Measurements from ENCODE around the gene SYNE1. TPM values are rescaled to one million over a fixed set of nuclear protein-coding genes. Genes with fewer than 3 reads are reported as not detected.
A peak's percentile ranks its signal among the peaks of the same experiment; 100 is the strongest.

SYNE1 gene
- total and polyA plus RNA-seq, 2 of the 8 experiments (the other 6 are each of a cell fraction or from before 2014, with no cell fraction given) = 2.8 to 5.5 TPM

- DNase-seq (ENCODE audit: low read depth in 1 of 2, low spot score in 2 of 2) (no peak), FAIRE-seq (no peak)
- Histone ChIP-seq H4K20me1 (replicated peaks in 1 of 2; ENCODE audit: control insufficient read depth in 1 of 2, insufficient read depth in 2 of 2, low read length in 2 of 2) (no peaks in the 10 kb centered on the region), H4K91ac (replicated peaks; ENCODE audit: insufficient read length, low read length) (no peak overlapping the region), H3K4me3 (ENCODE audit: extremely low read depth in 1 of 4, insufficient read depth in 2 of 4, low read depth in 3 of 4, low read length in 4 of 4) (no peak overlapping the region), H3K4me2 (ENCODE audit: insufficient read depth in 1 of 2, low read depth in 2 of 2, low read length in 2 of 2) (no peak overlapping the region), H2BK20ac (ENCODE audit: low read length) (no peak overlapping the region), H3K27ac (ENCODE audit: low read depth, low read length) (no peak overlapping the region), H3K79me2 (ENCODE audit: control insufficient read depth in 1 of 2, insufficient read depth in 2 of 2, low read length in 2 of 2) (no peaks in the 10 kb centered on the region), H3K23ac (ENCODE audit: insufficient read length) (no peak overlapping the region), H4K5ac (ENCODE audit: insufficient read length, low read depth, low read length) (no peak overlapping the region), H3K27me3 (replicated peaks in 1 of 4; ENCODE audit: control insufficient read depth in 3 of 4, extremely low read depth in 1 of 4, insufficient read depth in 3 of 4, low read length in 3 of 4) (no peaks in the 10 kb centered on the region), H3K9me3 (ENCODE audit: insufficient read depth in 2 of 2, low read depth in 1 of 2, low read length in 1 of 2) (no peaks in the 10 kb centered on the region), H3K23me2 (ENCODE audit: low read depth, low read length) (no peaks in the 10 kb centered on the region; the same call in 1 of the 2 replicates), H3K4ac (replicated peaks; ENCODE audit: insufficient read length, low read depth, low read length) (no peak overlapping the region), H3K4me1 (replicated peaks in 1 of 4; ENCODE audit: control insufficient read depth in 3 of 4, insufficient read depth in 4 of 4, low read length in 3 of 4) (no peaks in the 10 kb centered on the region), H3K14ac (ENCODE audit: insufficient read length) (no peak overlapping the region), H2BK120ac (replicated peaks; ENCODE audit: low read depth, low read length) (no peak overlapping the region), H3K18ac (ENCODE audit: extremely low read depth, low read length) (no peak overlapping the region), H2AFZ (ENCODE audit: low read length) (no peak overlapping the region), H2BK5ac (ENCODE audit: low read depth, low read length) (peak overlapping the region; percentile 12; the same call in 1 of the 2 replicates), H2AK5ac (ENCODE audit: low read depth, low read length) (no peak overlapping the region), H2BK15ac (ENCODE audit: low read length) (no peak overlapping the region), H3K79me1 (ENCODE audit: low read depth, low read length) (no peaks in the 10 kb centered on the region), H2BK12ac (ENCODE audit: low read depth, low read length) (no peak overlapping the region), H3K36me3 (ENCODE audit: control insufficient read depth in 2 of 4, insufficient read depth in 4 of 4, low read length in 3 of 4) (no peaks in the 10 kb centered on the region), H4K8ac (ENCODE audit: extremely low read depth, insufficient read depth, low read length) (no peak overlapping the region), H3K9ac (replicated peaks in 1 of 4; ENCODE audit: extremely low read depth in 1 of 4, low read depth in 3 of 4, low read length in 3 of 4) (no peak overlapping the region), H3K56ac (replicated peaks; ENCODE audit: insufficient read length, low read depth, low read length) (no peak overlapping the region)
- no peak for TF ChIP-seq RNF2 (IDR thresholded peaks at IDR 0.05; ENCODE audit: borderline replicate concordance, low read depth, low read length, missing control alignments, poor library complexity, severe bottlenecking)
- no peak for TF ChIP-seq MAFK (IDR thresholded peaks at IDR 0.05; ENCODE audit: low read depth, low read length)
- 94% methylated on average over 7 of the region's 7 CpGs; no CpG with 5 or more reads in 1 of the 2 experiments for WGBS, 2 experiments (ENCODE audit: extremely low coverage in 1 of 2, insufficient coverage in 1 of 2, insufficient read length in 1 of 2, insufficient replicate concordance in 2 of 2, low coverage in 1 of 2, low lambda C conversion rate in 2 of 2, missing lambda C conversion rate in 1 of 2)
- ChIA-PET POLR2A (ENCODE audit: partially characterized antibody) (no interaction called here), CTCF (ENCODE audit: partially characterized antibody) (interaction anchor here (0.9 to 6.0 kb wide), 2 partner anchors 7 to 9 kb away, joined by 3 to 46 read pairs; no protein-coding TSS in a partner anchor)
Observed at GRCh38 chr6:152330961-152331360, 306.2 kb downstream of the SYNE1 start.

All from H1 (cell line).